Measurements from ENCODE around the gene ADGRG1. TPM values are rescaled to one million over a fixed set of nuclear protein-coding genes. Genes with fewer than 3 reads are reported as not detected.
A peak's percentile ranks its signal among the peaks of the same experiment; 100 is the strongest.

ADGRG1 gene
- total and polyA plus RNA-seq, 2 donors (not counting 1 experiment from before 2014, with no cell fraction given): 0.20 to 0.61 TPM

DNA sequence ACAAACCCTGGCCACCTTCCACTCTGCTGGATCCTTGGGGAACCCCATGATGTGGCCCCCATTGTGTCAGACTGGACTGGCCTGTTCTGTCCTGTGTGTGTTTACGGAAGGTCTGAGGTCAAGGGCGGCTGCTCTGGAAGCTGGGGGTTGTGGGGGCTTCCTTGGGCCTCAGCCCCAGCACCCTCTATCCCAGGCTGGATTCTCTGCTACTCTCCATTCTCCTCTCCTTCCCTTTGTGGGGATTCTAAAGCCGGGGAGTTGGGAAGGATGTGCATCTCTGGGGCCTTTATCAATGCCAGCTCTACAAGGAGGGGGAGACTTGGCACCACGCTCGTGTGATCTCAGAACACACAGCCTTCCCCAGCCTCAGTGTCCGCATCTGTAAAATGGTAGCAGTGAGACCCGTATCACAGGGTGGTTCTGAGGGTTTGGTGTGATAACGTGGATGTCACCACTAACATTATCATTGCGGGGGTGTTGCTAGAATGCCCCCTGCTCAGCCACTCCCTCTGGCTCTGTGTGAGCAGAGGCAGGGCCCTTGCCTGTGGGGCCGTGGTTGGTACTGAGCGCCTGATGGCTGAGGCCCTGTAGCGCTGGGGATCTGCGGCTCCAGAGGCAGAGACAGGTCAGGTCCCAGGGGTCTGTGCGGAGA lies 18.1 kb downstream of the ADGRG1 start:
- Histone ChIP-seq H2AFZ (ENCODE audit: insufficient read depth, low read depth, low read length, poor library complexity, severe bottlenecking) (no peak overlapping the region), H3K27me3 (replicated peaks in 1 of 4; ENCODE audit: control extremely low read depth in 1 of 4, control insufficient read depth in 3 of 4, insufficient read depth in 4 of 4, low read length in 3 of 4) (peaks cover 0 to 3% (median 0%) of the 10 kb centered on the region in 4 experiments), H3K4me2 (replicated peaks; ENCODE audit: low read depth, low read length, poor library complexity, severe bottlenecking) (no peak overlapping the region), H3K27ac (ENCODE audit: low read length in 2 of 2) (no peak overlapping the region), H3K9ac (ENCODE audit: low read length) (no peak overlapping the region), H3K4me3 (ENCODE audit: control extremely low read depth in 1 of 5, extremely low read depth in 1 of 5, insufficient read depth in 1 of 5, low read depth in 2 of 5, low read length in 4 of 5) (no peak overlapping the region), H3K9me3 (ENCODE audit: control extremely low read depth in 1 of 3, control insufficient read depth in 2 of 3, insufficient read depth in 1 of 3, low read length in 2 of 3) (peaks cover 0 to 16% (median 0%) of the 10 kb centered on the region in 3 donors), H3K4me1 (ENCODE audit: control insufficient read depth in 2 of 2, insufficient read depth in 2 of 2, low read length in 2 of 2) (peaks cover 23 to 30% of the 10 kb centered on the region in 2 donors), H3K36me3 (replicated peaks in 1 of 2; ENCODE audit: control extremely low read depth in 1 of 2, control insufficient read depth in 1 of 2, extremely low read depth in 1 of 2, insufficient read depth in 2 of 2, low read length in 1 of 2) (no peaks in the 10 kb centered on the region), H3K79me2 (ENCODE audit: control insufficient read depth, insufficient read depth, low read length) (no peaks in the 10 kb centered on the region), H4K20me1 (ENCODE audit: control insufficient read depth, insufficient read depth, low read length, poor library complexity, severe bottlenecking) (no peaks in the 10 kb centered on the region)
- H3K4me1 Mint-ChIP-seq: peaks cover 32% of the 10 kb centered on the region
- no peak overlapping the region for H3K27ac Mint-ChIP-seq
- CTCF ChIA-PET: interaction anchor here (0.9 to 4.5 kb wide), 5 partner anchors 70 to 229 kb away, joined by 3 to 30 read pairs (median 9); partner anchors contain the start of gene KATNB1
- no peaks in the 10 kb centered on the region for H3K27me3 Mint-ChIP-seq
- POLR2A ChIA-PET: interaction anchor here (1.2 kb wide), 1 partner anchor 199 kb away, joined by 4 read pairs; the partner anchor contains the start of genes CIAPIN1 and COQ9
- TF ChIP-seq, protein P1, sequence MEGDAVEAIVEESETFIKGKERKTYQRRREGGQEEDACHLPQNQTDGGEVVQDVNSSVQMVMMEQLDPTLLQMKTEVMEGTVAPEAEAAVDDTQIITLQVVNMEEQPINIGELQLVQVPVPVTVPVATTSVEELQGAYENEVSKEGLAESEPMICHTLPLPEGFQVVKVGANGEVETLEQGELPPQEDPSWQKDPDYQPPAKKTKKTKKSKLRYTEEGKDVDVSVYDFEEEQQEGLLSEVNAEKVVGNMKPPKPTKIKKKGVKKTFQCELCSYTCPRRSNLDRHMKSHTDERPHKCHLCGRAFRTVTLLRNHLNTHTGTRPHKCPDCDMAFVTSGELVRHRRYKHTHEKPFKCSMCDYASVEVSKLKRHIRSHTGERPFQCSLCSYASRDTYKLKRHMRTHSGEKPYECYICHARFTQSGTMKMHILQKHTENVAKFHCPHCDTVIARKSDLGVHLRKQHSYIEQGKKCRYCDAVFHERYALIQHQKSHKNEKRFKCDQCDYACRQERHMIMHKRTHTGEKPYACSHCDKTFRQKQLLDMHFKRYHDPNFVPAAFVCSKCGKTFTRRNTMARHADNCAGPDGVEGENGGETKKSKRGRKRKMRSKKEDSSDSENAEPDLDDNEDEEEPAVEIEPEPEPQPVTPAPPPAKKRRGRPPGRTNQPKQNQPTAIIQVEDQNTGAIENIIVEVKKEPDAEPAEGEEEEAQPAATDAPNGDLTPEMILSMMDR (IDR thresholded peaks at IDR 0.05): no peak
- no peak for TF ChIP-seq EZH2 (IDR thresholded peaks at IDR 0.05; ENCODE audit: borderline replicate concordance, insufficient read depth, low read depth, low read length, poor library complexity, severe bottlenecking)
- peak; percentile 25 for DNase-seq
- ATAC-seq (ENCODE audit: low read depth): no peak
- intact Hi-C loops (cut with micrococcal nuclease): loop anchor here (5.0 kb wide), 2 partner anchors 54 to 91 kb away; partner anchors contain the start of gene KATNB1
- WGBS (ENCODE audit: insufficient coverage): 37% methylated on average over 5 of the region's 14 CpGs
- no peaks in the 10 kb centered on the region for H3K9me3 Mint-ChIP-seq (ENCODE audit: insufficient read depth)
- H3K4me3 Mint-ChIP-seq: no peak overlapping the region

All from B cell (primary cell).